DND-41 (cell line): ENCODE results near the gene GJD3.

Experiments used
- ATAC-seq: fragments of 200-7000 bp; cut with Tn5 transposase; 3 replicates; pipeline ENCODE4 v1.9.1; 2021; ENCODE audit warnings: low read depth; ENCODE audit not compliant: insufficient read depth
- DNase-seq: peaks from one replicate; pipeline ENCODE4 v3.0.0-alpha.2; 2020
- H2AFZ ChIP-seq: 2 replicates; pipeline ENCODE4 v1.6.0; 2012; ENCODE audit warnings: low read depth, low read length
- H3K27ac ChIP-seq: 2 replicates; pipeline ENCODE4 v1.5.1; 2012; ENCODE audit warnings: low read length, inconsistent platforms
- H3K27me3 ChIP-seq: fragments of 200-600 bp; sonication (generic); 2 replicates; pipeline ENCODE4 v1.6.0; 2012; ENCODE audit warnings: low read length, mild to moderate bottlenecking, inconsistent platforms; ENCODE audit not compliant: insufficient read depth, poor library complexity
- H3K36me3 ChIP-seq: 2 replicates; pipeline ENCODE4 v1.5.1; 2012; ENCODE audit warnings: low read length, inconsistent platforms; ENCODE audit not compliant: insufficient read depth
- H3K4me1 ChIP-seq: 2 replicates; pipeline ENCODE4 v1.5.1; 2012; ENCODE audit warnings: mild to moderate bottlenecking, low read length; ENCODE audit not compliant: insufficient read depth
- H3K4me2 ChIP-seq: 2 replicates; pipeline ENCODE4 v1.6.0; 2012; ENCODE audit warnings: mild to moderate bottlenecking, moderate library complexity, low read length, inconsistent platforms; ENCODE audit not compliant: insufficient read depth
- H3K4me3 ChIP-seq, 2 experiments: fragments of 200-600 bp in 1 of 2; shearing (Covaris generic) in 1 of 2; 2 replicates each; pipeline ENCODE4 v1.5.1; 2012 to 2016; ENCODE audit warnings: inconsistent platforms in 2 of 2, low read length in 2 of 2, mild to moderate bottlenecking in 2 of 2, low read depth in 1 of 2, moderate library complexity in 1 of 2
- H3K79me2 ChIP-seq: 2 replicates; pipeline ENCODE4 v1.6.0; 2012; ENCODE audit warnings: low read length, inconsistent platforms; ENCODE audit not compliant: insufficient read depth
- H3K9ac ChIP-seq: 2 replicates; pipeline ENCODE4 v1.6.0; 2012; ENCODE audit warnings: low read depth, mild to moderate bottlenecking, inconsistent platforms, low read length, moderate library complexity
- H3K9me3 ChIP-seq: 2 replicates; pipeline ENCODE4 v1.5.1; 2012; ENCODE audit warnings: low read length, moderate library complexity, mild to moderate bottlenecking, inconsistent platforms; ENCODE audit not compliant: insufficient read depth, severe bottlenecking
- H4K20me1 ChIP-seq: 2 replicates; pipeline ENCODE4 v1.6.0; 2012; ENCODE audit warnings: low read length; ENCODE audit not compliant: insufficient read depth
- CTCF ChIP-seq: IDR thresholded peaks from 2 replicates; pipeline ENCODE4 v1.5.1; 2012; ENCODE audit warnings: borderline replicate concordance, low read length, moderate library complexity, mild to moderate bottlenecking; ENCODE audit not compliant: poor library complexity, severe bottlenecking; ENCODE audit errors: extremely low read depth
- EZH2 ChIP-seq: IDR thresholded peaks from 3 replicates; pipeline ENCODE4 v1.6.1; 2012; ENCODE audit warnings: borderline replicate concordance, low read depth, mild to moderate bottlenecking, moderate library complexity, low read length, inconsistent platforms; ENCODE audit not compliant: severe bottlenecking

The GJD3 gene

GRCh38 chr17:40328386-40328766, 36.2 kb downstream of the GJD3 start:
- Histone ChIP-seq H3K4me2 (no peak overlapping the region), H3K9me3 (no peaks in the 10 kb centered on the region), H3K9ac (no peak overlapping the region), H2AFZ (no peak overlapping the region), H3K4me3 (no peak overlapping the region), H3K79me2 (peaks cover 15% of the 10 kb centered on the region), H3K27me3 (no peaks in the 10 kb centered on the region), H3K4me1 (peaks cover 30% of the 10 kb centered on the region), H3K36me3 (peaks cover 8% of the 10 kb centered on the region; the same call in 1 of the 2 replicates), H3K27ac (no peak overlapping the region), H4K20me1 (peaks cover 34% of the 10 kb centered on the region)
- DNase-seq (no peak), ATAC-seq (no peak)
- no peak for TF ChIP-seq EZH2
- no peak for TF ChIP-seq CTCF

- H3K4me3 ChIP-seq: no peak overlapping the region
- H3K4me2 ChIP-seq: no peak overlapping the region
- peaks cover 8% of the 10 kb centered on the region; the same call in 1 of the 2 replicates for H3K36me3 ChIP-seq
- TF ChIP-seq EZH2 (no peak), CTCF (no peak)
- H4K20me1 ChIP-seq: peaks cover 39% of the 10 kb centered on the region
- peaks cover 16% of the 10 kb centered on the region for H3K79me2 ChIP-seq
- DNase-seq: no peak
- H3K27ac ChIP-seq: no peak overlapping the region
- no peak overlapping the region for H3K9ac ChIP-seq
- H3K9me3 ChIP-seq: no peaks in the 10 kb centered on the region
- H2AFZ ChIP-seq: no peak overlapping the region
- ATAC-seq: no peak
- H3K27me3 ChIP-seq: no peaks in the 10 kb centered on the region
- peaks cover 35% of the 10 kb centered on the region for H3K4me1 ChIP-seq
Measured at GRCh38 chr17:40327735-40328385, 36.7 kb downstream of the GJD3 start.

- Histone ChIP-seq H3K79me2 (peaks cover 16% of the 10 kb centered on the region), H3K9me3 (no peaks in the 10 kb centered on the region), H3K9ac (no peak overlapping the region), H3K4me3 (no peak overlapping the region), H3K4me1 (peaks cover 41% of the 10 kb centered on the region), H3K27ac (no peak overlapping the region), H4K20me1 (peaks cover 40% of the 10 kb centered on the region), H3K4me2 (no peak overlapping the region), H3K27me3 (no peaks in the 10 kb centered on the region), H3K36me3 (peaks cover 8% of the 10 kb centered on the region; the same call in 1 of the 2 replicates), H2AFZ (no peak overlapping the region)
- TF ChIP-seq EZH2: no peak
- TF ChIP-seq CTCF: no peak
- ATAC-seq (no peak), DNase-seq (no peak)
Measured at GRCh38 chr17:40327244-40327729, 37.2 kb downstream of the GJD3 start.
